ENCODE data around the gene SH3BGR.
"Not testable (repeated sequence)": the region's sequence is repeated elsewhere in the genome, so short reads cannot be mapped to it uniquely, and the experiment has no call there.

The SH3BGR gene

DNA sequence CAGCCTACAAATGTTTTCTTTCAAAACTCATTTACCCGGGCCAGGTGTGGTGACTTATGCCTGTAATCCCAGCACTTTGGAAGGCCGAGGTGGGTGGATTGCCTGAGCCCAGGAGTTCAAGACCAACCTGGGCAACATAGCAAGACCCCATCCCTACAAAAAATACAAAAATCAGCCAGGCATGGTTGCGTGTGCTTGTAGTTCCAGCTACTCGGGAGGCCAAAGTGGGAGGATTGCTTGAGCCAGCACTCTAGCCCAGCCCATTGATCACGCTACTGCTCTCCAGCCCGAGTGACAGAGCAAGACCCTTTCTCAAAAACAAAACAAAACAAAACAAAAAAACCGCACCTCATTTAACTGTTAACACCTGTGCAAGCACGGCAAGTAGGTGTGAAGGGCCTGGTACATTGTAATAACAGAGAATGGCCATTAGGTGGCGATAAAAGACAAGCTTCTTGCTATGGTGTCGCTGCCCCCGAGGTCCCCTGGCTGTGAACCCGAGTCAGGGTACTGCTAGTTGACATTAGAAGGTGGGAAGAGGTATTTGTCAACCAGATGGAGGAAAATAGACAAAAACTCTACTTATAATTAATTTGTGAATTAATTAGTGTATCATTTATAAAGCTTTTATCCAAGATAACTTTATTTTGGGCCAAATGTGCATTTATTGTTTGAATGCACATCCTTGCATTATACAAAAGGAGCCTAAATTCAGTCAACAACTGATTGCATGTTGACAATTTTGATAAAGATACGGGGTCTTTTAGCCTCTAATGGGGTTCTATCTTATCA lies 66.5 kb downstream of the SH3BGR start:
- DNase-seq: peak; percentile 88

DNA sequence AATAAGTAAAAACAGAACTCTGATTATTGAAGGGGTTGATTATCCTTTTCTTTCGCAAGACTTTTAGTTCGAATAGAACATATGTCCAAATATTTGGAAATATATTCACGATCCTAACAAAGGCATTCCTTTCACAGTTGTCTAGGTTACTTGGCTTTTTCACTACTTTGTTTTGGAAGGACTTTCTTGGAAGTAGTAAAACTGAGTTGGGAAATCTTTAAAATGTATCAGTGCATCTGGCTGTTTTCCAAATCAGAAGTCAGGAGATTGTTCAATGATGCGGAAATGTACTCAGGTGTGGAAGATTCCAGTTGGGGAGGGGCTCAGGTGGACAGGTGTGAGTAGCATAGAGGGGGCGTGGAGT lies 67.1 kb downstream of the SH3BGR start:
- DNase-seq: no peak

DNA sequence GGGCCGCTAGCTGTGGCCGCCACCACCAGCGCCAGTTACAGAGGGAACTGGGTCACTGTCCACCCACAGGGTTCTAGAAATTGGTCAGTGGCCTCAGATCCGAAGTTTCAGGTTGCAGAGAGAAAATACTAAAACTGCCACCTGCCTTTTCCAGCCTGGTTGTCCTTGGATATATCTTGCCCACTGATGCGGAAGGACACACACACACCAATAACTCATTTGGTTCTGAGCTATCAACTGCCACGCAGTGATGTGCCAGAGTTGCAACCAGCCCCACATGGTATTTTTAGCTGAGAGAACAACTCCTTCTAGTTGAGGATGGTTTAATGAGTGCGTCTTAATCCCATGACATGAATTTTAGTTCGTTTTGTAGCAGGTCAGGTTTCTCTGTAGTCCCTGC lies 68.1 kb downstream of the SH3BGR start:
- DNase-seq: no peak

DNA sequence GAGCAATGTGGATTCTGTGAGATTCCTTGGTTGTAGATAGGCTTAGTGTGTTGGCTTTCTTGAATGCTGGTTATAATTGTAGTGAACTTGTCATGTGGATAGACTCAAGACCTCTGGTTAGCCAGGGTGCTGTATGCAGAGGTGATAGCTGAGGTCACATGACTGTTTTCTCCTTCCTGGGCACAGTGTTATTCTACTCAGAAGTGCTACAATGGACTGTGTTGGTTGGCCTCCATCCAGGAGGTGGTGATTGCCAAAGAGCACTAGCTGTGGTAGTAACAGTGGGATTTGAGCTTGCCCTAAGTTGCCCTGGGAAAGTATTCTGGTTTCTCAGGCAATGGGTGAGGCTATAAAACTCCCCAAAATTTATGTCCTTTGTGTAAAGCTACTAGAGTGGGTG lies 71.6 kb downstream of the SH3BGR start:
- no peak for DNase-seq

DNA sequence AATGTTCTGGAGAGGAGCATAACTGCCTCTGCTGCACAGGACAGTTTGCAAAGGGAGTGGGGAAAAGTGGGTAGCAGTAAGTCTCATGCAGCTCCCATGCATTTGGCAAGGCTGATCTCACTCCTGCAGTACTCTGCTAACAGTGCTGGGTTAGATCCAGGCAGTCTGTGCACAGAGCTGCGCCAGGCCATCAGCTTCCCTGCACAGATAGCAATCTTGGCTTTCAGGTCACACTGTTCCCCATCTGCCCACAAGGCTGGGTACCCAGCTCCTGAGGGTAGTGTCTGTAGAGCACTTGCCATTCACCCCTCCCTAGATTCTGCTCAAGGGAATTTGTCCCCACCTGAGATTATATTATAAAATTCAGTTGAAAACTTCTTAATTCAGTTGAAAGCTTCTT lies 72.1 kb downstream of the SH3BGR start:
- no peak for DNase-seq

DNA sequence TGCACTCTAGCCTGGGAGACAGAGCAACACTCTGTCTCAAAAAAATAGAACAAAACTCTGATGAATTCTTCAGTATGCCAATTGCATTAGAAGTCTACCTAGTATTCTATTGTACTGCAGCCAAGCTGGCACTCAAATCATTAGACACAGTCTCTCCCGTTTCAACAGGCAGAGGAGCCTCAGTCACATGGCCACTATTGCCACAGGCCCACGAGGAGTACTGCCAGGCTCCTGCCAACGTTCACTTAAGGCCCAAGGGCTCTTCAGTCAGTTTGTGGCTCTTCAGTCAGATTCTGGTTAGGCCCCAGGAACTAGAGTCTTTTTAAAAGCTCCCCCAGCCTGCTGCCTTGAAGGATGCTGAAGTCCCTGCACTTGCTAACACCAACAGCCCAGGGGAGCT lies 73.4 kb downstream of the SH3BGR start:
- DNase-seq: no peak

DNA sequence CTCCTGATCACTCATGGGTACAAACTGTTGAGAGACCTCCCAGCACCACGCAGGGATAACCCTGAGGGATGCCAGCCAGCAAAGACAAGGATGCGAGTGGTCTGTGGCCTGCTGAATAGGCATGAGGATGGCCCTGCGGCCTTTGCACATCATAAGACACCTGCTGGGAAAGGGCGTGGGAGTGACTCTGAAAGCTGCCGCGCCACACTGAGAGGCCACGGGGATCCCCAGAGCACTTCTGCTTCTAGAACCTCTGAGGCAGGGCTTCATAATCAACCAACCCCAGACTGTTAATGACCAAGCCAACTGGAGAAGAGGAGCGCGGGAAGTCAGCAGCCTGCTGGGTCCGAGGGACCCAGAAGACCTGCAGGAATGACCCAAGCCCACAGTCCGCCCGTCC lies 73.8 kb downstream of the SH3BGR start:
- no peak for DNase-seq

DNA sequence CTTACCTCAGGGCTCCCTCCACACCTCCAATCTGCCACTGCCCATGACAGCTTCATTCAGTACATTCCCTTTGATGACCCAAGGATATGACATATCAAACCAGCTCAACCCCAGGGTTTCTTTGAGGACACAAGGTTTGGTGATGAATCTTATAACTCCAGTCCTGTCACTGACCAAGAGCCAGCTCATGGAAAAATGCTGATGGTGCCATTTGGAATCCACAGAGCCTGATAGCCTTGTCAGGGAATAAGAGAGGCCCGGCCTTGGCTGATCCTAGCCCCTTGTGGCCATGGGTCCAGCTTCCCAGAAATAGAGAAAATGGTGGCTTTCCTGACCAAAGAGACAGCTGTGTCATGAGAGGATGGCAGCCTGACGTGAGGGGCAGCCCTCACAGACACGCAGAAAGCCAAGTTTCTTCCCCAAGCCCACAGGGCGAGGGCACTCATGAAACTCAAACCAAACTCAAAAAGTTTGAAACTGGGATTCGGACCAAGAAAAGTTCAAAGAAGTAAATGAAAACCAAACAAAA lies 75.4 kb downstream of the SH3BGR start:
- no peak for DNase-seq

DNA sequence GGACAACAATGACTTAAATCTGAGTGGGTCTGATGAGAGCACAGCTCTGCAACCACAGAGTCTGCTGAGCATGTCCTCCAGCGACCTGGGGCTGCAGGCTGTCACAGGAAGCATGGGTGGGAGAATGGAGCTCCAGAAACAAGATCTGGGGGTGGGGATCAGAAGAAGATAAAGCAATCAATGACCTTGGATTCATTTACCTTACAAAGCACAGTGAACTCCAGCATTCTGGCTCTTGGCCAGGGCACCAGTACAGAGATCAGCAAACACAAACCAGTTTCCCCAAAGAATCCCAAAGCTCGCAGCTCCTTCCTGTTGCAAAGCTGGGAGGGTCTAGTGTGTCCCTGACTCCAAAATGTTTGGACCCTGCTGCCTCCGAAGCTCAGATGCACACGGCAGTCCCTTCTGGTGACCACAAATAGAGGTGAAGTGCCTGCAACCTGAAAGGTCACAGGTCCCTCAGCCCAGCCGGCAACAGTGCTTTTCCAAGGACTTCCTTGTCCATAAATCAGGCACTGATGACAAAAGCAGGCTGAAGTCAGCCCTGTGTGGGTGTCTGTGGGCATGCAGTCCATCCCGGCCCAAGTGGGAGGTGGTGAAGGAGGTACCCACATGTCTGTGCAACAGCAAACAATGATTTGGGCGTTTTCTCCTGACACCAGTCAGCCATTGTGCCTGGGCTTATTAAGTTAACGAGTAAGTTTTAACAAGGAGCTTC lies 76.1 kb downstream of the SH3BGR start:
- no peak for DNase-seq

DNA sequence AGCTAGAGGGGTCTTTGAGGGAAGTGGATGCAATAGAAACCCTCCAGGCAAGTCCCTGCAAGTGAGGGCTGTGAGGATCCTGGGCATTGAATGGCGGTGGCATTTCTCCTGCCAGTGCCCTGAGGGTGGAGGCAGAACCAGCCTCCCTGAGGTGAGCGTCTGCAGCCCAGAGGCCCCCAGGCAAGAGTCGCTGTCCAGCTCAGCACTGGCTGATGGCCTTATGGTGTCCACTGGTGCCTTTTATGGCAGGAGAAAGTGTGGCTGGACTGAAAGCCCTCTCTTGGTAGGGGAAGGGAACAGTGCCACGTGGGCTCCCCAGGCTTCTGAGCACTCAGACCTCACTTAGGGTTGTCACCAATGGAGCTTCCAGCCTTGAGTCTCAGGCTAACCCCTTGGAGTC lies 77.3 kb downstream of the SH3BGR start:
- no peak for DNase-seq

DNA sequence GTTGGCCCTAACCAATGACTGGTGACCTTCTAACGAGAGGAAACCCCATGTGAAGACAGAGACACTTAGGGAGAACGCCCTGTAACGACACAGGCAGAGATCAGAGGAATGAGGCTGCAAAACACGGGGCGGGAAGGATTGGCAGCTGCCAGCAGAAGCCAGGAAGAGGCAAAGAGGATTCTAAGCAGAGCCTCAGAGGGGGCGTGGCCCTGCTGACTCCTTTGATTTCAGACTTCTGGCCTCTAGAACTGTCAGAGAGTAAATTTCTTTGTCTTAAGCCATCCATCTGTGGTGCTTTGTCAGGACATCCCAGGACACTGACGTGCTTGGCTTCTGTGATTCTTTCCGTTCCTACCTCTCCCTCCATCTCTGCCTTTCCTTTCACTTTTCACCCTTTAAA lies 79.3 kb downstream of the SH3BGR start:
- DNase-seq: no peak

DNA sequence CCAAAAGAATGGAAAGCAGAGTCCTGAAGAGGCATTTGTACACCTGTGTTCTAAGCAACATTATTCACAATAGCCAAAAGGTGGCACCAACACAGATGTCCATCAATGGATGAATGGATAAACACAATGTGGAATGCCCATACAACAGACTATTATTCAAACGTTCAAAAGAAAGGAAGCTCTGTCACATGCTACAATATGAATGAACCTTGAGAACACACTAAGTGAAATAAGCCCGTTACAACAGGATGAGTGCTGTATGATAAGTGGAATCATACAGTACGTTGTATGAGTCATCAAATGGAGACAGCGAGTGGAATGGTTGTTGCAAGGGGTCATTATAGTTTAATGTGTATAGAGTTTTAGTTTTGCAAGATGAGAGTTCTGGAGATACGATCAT lies 80.1 kb downstream of the SH3BGR start:
- DNase-seq: no peak

DNA sequence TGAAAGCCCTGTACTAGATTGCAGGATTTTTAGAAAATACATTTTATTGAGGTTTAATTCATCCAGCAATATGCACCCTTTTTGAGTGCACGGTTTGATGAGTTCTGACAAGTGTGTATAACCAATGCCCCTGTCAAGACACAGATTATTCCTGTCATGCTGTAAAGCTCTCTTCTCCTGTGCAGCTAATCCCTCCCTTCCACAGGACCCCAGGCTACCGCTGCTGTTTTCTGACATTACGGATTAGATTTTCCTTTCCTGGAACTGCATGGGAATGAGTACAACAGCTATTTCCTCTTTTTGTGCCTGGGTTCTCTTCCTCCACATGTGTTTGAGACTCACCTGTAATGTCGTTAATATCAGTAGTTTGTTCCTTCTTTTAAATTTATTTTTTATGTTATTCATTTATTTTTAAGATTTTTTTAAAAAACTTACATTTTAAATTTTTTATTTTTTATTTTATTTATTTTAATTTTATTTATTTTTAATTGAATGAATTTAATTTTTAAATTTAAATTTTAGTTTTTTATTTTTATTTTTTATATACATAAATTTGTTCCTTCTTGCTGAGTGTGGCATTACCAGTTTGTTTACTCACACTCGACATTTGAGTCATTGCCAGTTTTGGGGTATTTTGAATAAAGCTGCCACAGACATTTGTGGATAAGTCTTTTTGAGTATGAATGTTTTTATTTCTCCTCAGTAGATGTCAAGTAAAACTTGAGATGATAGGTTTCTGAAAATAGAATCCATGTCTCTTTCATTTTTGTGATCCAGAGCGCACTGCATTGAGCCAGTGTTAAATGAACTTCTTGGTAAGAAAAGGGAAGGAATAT lies 82.0 kb downstream of the SH3BGR start:
- peak; percentile 29 for DNase-seq

DNA sequence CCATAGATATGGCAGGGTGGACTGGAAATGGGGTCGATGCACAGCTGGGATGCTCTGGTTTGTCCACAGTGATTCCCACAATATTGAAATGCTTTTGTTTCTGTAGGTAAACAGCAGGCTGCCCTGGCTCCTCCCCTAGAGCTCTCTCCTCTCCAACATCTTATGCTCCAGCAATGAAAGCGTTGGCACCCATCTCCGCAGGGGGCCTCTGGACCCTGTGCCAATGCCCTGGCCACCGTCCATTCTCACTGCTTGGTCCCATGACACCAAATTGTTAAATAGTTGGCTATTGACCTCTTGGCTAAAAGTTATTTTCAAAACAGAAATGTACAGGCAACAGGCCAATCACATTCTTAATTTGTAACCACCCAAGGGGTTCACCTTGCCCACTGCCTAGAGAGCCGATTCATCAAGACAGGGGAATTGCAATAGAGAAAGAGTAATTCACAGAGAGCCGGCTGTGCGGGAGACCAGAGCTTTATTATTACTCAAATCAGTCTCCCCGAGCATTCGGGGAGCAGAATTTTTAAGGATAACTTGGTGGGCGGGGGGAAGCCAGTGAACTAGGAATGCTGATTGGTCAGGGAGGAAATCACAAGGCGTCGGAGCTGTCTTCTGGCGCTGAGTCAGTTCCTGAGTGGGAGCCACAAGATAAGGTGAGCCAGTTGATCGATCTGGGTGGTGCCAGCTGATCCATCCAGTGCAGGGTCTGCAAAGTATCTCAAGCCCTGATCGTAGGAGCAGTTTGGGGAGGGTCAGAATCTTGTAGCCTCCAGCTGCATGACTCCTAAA lies 84.1 kb downstream of the SH3BGR start:
- DNase-seq: no peak

DNA sequence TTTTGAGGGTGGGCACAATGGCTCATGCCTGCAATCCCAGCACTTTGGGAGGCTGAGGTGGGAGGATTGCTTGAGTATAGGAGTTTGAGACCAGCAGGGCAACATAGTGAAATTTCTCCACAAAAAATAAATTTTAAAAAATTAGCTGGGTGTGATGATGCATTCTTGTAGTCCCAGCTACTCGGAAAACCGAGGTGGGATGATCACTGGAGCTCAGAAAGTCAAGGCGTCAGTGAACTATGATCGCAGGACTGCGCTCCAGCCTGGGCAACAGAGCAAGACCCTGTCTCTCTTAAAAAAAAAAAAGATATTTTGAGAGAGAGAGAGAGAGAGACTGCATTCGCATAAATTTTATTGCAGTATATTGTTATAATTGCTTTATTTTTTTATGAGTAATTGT lies 85.1 kb downstream of the SH3BGR start:
- no peak for DNase-seq

DNA sequence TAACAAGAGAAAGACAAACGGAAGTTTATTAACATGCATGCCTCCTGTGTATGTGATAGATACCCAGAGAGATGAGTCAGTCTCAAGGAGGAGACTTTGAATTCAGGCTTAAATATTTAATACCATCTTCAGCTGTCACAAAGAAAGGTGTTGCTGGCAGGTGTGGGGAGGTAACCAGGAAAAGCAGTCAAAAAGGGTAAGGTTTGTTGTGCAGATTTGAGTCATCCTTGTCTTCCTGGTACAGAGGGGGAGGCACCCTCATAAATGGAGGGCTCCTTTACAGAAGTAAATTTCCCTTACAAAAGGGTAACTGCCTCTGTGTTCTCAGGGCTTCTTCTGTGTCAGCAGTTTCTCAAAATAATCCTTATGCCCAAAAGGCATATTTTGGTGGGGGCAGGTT lies 85.8 kb downstream of the SH3BGR start:
- DNase-seq: no peak

DNA sequence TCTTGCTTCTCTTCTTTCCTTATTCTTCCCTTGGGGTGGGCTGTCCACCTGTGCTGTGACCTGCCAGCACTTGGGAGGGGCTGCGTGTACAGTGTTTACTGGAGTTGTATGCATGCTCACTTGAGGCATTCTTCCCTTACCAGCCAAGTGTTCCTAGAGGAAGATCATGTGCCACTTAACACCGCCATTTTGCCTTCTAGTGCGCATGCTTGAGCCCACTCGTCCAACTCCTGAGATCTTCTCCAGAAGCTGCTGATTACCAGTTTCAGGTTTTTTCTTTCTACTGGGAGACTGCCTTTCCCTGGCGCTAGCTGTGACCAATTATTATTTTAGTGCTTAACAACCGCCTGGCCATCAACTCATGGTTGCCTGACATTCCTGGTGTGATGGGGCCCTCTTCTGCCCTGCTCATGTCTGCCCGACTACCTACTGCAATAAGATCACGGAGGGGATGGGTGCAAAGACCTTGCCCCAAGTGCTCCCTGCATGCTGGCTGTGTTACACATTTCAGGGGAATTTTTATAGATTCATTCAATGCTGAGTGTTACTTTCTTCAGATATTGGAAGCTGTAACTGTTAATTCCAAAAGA lies 86.8 kb downstream of the SH3BGR start:
- no peak for DNase-seq

DNA sequence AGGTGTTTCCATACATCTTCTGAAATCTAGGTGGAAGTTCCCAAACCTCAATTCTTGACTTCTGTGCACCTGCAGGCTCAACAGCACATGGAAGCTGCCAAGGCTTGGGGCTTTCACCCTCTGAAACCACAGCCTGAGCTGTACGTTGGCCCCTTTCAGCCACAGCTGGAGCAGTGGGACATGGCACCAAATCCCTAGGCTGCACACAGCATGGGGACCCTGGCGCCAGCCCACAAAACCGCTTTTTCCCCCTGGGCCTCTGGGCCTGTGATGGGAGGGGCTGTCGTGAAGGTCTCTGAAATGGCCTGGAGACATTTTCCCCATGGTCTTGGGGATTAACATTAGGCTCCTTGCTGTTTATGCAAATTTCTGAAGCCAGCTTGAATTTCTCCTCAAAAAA lies 88.6 kb downstream of the SH3BGR start:
- DNase-seq: not testable (repeated sequence)

DNA sequence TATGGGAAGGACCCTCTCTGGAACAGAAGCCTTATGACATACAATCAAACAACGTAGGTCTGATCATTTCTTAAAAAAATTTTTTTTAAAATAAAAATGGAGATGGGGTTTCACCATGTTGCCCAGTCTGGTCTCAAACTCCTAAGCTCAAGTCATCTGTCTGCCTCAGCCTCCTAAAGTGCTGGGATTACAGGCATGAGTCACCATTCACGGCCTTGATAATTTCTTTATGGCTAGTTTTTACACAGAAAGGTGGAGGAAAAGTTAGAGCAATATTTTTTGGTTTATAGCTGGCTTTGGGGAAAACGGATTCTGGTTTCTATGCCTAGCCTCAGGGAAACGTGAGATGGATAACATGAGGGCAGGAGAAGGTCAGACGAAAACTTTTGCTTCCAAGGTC lies 91.0 kb downstream of the SH3BGR start:
- no peak for DNase-seq

DNA sequence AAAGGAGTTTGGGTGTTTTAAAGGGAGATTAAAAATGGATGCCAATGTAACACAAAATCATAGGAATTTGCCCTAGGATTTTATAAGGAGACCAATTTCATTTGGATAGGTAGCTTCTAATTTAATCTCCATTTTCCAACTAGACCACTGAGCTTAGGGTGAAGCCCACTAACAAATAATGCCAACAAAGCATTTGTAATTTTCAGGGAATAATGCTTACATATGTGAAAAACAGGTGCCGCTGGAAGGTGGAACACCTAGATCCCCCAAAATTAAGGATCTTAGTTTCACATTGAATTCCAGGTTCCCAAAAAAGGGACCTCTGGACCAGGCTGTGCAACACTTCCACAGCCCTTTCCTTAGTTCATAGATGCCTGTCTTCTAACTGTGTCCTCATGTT lies 94.8 kb downstream of the SH3BGR start:
- DNase-seq: no peak

DNA sequence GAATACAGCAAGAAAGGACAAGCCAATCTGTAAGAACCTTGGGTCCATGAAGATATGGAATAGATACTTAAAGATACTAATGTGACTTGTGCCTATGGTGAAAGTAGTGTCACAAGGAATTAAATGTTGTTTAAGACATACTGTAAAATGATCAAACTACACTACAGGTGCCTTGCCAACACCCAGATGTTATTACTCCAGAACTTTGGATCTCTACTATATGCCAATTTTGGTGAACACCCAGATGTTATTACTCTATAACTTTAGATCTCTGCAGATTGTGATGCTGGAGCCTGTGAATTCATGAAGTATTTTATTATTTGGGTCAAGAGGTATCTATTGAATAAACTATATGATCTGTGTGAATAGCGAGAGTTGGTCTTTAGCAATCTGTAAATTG lies 101.1 kb downstream of the SH3BGR start:
- no peak for DNase-seq

DNA sequence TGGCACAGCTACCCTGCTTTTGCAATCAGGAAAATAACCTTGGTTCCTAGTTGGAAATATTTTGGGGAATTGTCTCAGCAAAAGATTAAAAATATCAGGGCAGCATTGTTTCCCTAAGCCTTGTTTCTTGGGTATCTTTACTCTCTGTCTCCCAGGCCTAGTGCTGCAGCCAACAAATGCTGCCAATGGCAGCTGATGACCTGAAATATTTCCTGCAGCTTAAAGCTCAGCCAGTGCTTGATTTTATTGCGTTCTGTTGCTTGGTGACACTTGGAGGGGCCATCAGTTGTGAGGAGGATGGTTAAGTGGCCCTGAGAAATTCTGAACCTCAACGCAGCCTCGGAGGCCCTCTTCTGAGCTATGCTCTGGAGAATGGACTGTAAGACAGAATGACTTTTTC lies 101.6 kb downstream of the SH3BGR start:
- no peak for DNase-seq

All from OCI-M1 (cell line).